Upper lobe of right lung (tissue), 1 donor: ENCODE data around the gene C11orf86. TPM values are rescaled to one million over a fixed set of nuclear protein-coding genes. Genes with fewer than 3 reads are reported as not detected.
A peak's percentile ranks its signal among the peaks of the same experiment; 100 is the strongest.

ENCODE experiments used
- ATAC-seq: fragments of 200-7000 bp; cut with Tn5 transposase; one replicate; pipeline ENCODE4 v1.9.1; 2020; ENCODE audit warnings: mild to moderate bottlenecking, moderate library complexity
- DNase-seq: peaks from one replicate; pipeline ENCODE4 v3.0.0-alpha.2; 2020
- H3K27ac ChIP-seq: fragments of 200-600 bp; one replicate; pipeline ENCODE4 v1.8.0; 2022
- H3K27me3 ChIP-seq: fragments of 200-600 bp; one replicate; pipeline ENCODE4 v1.8.0; 2022; ENCODE audit warnings: mild to moderate bottlenecking
- H3K36me3 ChIP-seq: fragments of 200-600 bp; one replicate; pipeline ENCODE4 v1.8.0; 2022
- H3K4me1 ChIP-seq: fragments of 200-600 bp; one replicate; pipeline ENCODE4 v1.8.0; 2022
- H3K4me3 ChIP-seq: fragments of 200-600 bp; one replicate; pipeline ENCODE4 v1.8.0; 2022; ENCODE audit warnings: mild to moderate bottlenecking
- H3K9me3 ChIP-seq: fragments of 200-600 bp; one replicate; pipeline ENCODE4 v1.8.0; 2022
- intact Hi-C: fragments of 100-400 bp; cut with DNase I; formaldehyde crosslinking; loops from one replicate; pipeline ENCODE4 v1.11.0; 2022
- total RNA-seq: library from RNA; stranded (reverse); fragmentation: NEBNext Ultra II Directional; extraction: Animal tissue kit (Norgen Biotek cat#: 25700); gene quantifications from one replicate; pipeline ENCODE4 v1.2.1, GENCODE V29; 2021
- TF ChIP-seq, protein P1 (sequence below): fragments of 200-600 bp; IDR thresholded peaks from one replicate; pipeline ENCODE4 v1.8.0; 2022; ENCODE audit warnings: antibody characterized with exemption
- donor health status: DM: no; HTN: yes; CAD: no; lungs with severe emphysema.

The C11orf86 gene
- total RNA-seq, 1 donor from 2014 or later, result not detected

DNA sequence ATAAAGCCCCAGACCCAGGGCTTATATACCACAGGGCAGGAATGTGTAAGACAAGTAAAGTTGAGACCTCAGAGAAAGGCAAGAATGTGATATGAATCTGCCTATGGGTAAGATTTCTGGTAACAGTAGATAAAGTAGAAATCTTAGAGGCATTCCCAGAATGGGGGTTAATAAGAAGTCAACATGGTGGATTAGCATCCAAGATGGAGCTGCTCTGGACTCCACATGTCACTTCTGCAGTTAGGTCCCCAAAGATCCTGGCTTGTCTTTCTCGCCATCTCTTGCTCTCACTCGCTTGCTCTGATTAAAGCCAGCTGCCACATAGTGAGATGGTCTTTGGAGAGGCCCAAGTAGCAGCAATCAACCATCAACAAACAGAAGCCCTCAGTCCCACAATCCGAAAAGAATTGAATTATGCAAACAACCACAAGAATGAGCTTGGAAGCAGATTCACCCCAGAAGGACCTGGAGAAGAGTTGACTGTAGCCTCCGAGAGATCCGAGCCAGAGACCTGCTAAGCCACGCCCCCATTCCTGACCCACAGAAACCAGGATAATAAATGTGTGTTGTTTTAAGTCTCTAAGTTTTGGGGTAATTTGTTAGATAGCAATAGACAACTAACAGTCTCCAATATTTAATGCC is 5.4 kb upstream of the C11orf86 start:
- TF ChIP-seq, protein P1, sequence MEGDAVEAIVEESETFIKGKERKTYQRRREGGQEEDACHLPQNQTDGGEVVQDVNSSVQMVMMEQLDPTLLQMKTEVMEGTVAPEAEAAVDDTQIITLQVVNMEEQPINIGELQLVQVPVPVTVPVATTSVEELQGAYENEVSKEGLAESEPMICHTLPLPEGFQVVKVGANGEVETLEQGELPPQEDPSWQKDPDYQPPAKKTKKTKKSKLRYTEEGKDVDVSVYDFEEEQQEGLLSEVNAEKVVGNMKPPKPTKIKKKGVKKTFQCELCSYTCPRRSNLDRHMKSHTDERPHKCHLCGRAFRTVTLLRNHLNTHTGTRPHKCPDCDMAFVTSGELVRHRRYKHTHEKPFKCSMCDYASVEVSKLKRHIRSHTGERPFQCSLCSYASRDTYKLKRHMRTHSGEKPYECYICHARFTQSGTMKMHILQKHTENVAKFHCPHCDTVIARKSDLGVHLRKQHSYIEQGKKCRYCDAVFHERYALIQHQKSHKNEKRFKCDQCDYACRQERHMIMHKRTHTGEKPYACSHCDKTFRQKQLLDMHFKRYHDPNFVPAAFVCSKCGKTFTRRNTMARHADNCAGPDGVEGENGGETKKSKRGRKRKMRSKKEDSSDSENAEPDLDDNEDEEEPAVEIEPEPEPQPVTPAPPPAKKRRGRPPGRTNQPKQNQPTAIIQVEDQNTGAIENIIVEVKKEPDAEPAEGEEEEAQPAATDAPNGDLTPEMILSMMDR, result no peak
- Histone ChIP-seq H3K27ac (peak overlapping the region; percentile 14), H3K4me1 (peaks cover 12% of the 10 kb centered on the region), H3K4me3 (no peak overlapping the region), H3K9me3 (no peaks in the 10 kb centered on the region), H3K36me3 (no peaks in the 10 kb centered on the region), H3K27me3 (no peaks in the 10 kb centered on the region)
- DNase-seq, result no peak
- no peak for ATAC-seq
- intact Hi-C loops, result no loop called here

DNA sequence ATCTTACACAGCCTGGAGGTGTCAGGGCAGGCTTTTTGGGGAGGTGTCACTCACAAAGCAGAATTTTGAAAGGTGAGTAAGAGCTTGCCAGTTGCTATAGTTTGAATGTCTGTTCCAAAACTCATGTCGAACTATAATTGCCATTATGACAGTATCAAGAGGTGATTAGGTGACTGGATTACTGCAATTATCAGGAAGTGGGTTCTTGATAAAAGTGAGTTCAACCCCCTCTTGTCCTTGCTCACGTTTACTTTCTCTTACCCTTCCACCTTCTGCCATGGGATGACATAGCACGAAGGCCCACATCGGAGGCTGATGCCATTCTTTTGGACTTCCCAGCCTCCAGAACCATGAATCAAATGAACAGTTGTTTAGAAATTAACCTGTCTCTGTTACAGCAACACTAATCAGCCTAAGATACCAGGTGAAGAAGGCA is 4.7 kb upstream of the C11orf86 start:
- Histone ChIP-seq H3K27ac (peak overlapping the region; percentile 14), H3K4me3 (no peak overlapping the region), H3K9me3 (no peaks in the 10 kb centered on the region), H3K4me1 (peaks cover 12% of the 10 kb centered on the region), H3K27me3 (no peaks in the 10 kb centered on the region), H3K36me3 (no peaks in the 10 kb centered on the region)
- TF ChIP-seq, protein P1, result no peak
- no peak for ATAC-seq
- no peak for DNase-seq
- intact Hi-C loops, result no loop called here

DNA sequence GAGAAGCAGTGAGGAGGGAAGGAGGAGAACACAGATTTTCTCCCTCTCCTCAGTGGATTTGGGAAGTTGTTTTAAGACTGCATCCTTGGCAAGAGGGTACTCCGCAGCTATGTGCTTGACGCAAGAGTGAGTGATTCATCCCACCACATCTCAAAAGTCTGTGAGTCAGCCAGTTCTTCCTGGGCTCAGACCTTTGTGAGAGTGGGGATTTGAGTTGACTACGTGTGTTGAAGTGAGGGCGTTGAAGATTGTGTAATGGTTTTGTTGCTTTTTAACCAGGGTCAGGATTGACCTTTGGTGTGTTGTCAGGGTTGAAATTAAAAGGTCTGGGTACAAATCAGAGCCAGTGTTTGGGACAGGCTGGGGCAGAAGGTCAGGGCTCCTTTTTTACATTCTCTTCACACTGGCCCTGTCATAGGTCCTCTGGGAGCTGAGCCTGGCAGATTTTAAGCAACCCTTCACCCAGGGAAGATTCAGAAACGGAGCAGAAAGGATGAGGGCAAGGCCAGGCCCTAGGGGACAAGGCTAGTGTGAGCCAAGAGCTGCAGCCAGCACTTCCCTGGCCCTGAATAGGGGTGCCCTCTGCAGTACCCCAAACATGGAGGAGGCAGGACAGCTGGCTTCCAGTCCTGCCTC is 4.2 kb upstream of the C11orf86 start:
- Histone ChIP-seq H3K27me3 (no peaks in the 10 kb centered on the region), H3K4me3 (no peak overlapping the region), H3K4me1 (peaks cover 12% of the 10 kb centered on the region), H3K9me3 (no peaks in the 10 kb centered on the region), H3K36me3 (no peaks in the 10 kb centered on the region), H3K27ac (peak overlapping the region; percentile 74)
- ATAC-seq, result peak; percentile 92
- no peak for DNase-seq
- intact Hi-C loops, result no loop called here
- TF ChIP-seq, protein P1, result no peak

DNA sequence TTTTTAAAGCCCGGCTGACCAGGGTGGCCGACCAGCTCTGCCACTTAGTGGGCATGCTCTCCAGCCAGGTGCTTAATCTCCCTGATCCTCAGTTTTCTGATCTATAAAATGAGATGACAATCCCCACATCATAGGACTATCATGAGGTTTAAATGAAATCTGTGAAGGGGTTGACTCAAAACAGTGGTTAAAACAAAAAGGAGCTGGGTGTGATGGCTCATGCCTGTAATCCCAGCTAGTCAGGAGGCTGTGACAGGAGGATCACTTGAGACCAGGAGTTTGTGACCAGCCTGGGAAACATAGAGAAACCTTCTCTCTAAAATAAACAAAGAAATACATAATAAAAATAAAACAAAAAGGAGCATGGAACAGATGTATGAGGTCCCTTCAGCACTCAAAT is 3.6 kb upstream of the C11orf86 start:
- H3K27me3 ChIP-seq, result no peaks in the 10 kb centered on the region
- no peaks in the 10 kb centered on the region for H3K36me3 ChIP-seq
- DNase-seq (no peak), ATAC-seq (no peak)
- H3K9me3 ChIP-seq, result no peaks in the 10 kb centered on the region
- intact Hi-C loops, result no loop called here
- H3K4me1 ChIP-seq, result peaks cover 12% of the 10 kb centered on the region
- H3K4me3 ChIP-seq, result no peak overlapping the region
- peak overlapping the region; percentile 74 for H3K27ac ChIP-seq
- TF ChIP-seq, protein P1, result no peak

DNA sequence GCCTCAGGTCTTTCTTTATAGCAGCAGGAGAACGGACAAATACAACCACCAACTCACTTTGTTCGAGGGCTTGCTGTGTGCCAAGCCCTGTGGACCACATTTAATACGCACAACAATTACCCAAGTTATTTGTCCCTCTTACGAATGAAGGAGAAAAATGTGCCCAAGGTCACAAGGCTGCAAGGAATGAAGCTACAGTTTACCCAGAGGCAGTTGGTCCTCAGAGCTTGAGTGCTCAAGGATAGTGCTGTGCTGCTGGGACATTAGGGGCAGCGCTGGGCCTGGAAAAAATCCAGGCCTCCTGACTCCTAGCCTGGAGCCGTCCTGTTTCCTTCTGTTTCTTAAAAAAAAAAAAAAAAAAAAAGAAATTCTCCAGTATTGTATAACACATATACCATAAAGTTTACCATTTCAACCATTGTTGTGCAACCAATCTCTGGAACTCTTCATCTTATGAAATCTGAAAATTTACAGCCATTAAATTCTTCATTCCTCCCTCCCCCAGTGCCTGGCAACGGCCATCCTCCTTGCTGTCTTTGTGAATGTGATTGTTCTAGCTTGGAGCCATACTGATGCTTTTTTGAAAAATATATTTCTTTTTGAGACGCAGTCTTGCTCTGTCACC is 1.0 kb upstream of the C11orf86 start:
- TF ChIP-seq, protein P1, result no peak
- Histone ChIP-seq H3K27me3 (no peaks in the 10 kb centered on the region), H3K36me3 (no peaks in the 10 kb centered on the region), H3K27ac (no peak overlapping the region), H3K4me3 (no peak overlapping the region), H3K9me3 (no peaks in the 10 kb centered on the region), H3K4me1 (peaks cover 12% of the 10 kb centered on the region)
- ATAC-seq (no peak), DNase-seq (no peak)
- intact Hi-C loops, result no loop called here
